ENCODE measurements around the gene DNM1.

GRCh38 chr9:128257086-128257825, 54.1 kb downstream of the DNM1 start:
- TF ChIP-seq SUZ12 (IDR thresholded peaks at IDR 0.05; ENCODE audit: extremely low read depth, insufficient read depth, insufficient read length) (no peak), YY1 (IDR thresholded peaks at IDR 0.05; ENCODE audit: insufficient read depth, insufficient read length) (no peak)
